Activated CD8-positive, alpha-beta memory T cell treated with anti-CD3 and anti-CD28 coated beads, Interleukin-2, amount 50 U/mL, for 1 hour (primary cell): ENCODE measurements around the gene DDR2.

Experiments
- DNase-seq: peaks from one replicate; pipeline ENCODE4 v3.0.0-alpha.2; 2020; ENCODE audit errors: extremely low read depth

DDR2 gene

GRCh38 chr1:162629651-162630050, 2.6 kb upstream of the DDR2 start:
- no peak for DNase-seq

- no peak for DNase-seq
These were observed 595 bp upstream of the DDR2 start for GRCh38 chr1:162631546-162632191.

- DNase-seq, result no peak
These were observed 425 bp downstream of the DDR2 start for GRCh38 chr1:162632698-162633080.

- DNase-seq, result no peak
These were observed 958 bp downstream of the DDR2 start for GRCh38 chr1:162633081-162633762.

GRCh38 chr1:162635418-162635817, 3.2 kb downstream of the DDR2 start:
- no peak for DNase-seq

- DNase-seq, result no peak
These were observed 7.5 kb downstream of the DDR2 start for GRCh38 chr1:162639718-162640117.

- DNase-seq, result no peak
These were observed 8.8 kb downstream of the DDR2 start for GRCh38 chr1:162641114-162641513.

GRCh38 chr1:162644986-162645314, 12.7 kb downstream of the DDR2 start:
- no peak for DNase-seq

- DNase-seq, result no peak
These were observed 13.4 kb downstream of the DDR2 start for GRCh38 chr1:162645666-162646065.

- DNase-seq, result no peak
These were observed 17.3 kb downstream of the DDR2 start for GRCh38 chr1:162649583-162649982.

- no peak for DNase-seq
These were observed 22.8 kb downstream of the DDR2 start for GRCh38 chr1:162654915-162655620.

- DNase-seq, result no peak
These were observed 24.0 kb downstream of the DDR2 start for GRCh38 chr1:162656266-162656665.

GRCh38 chr1:162660574-162660973, 28.3 kb downstream of the DDR2 start:
- DNase-seq, result no peak

GRCh38 chr1:162661336-162661735, 29.1 kb downstream of the DDR2 start:
- no peak for DNase-seq

- no peak for DNase-seq
These were observed 29.7 kb downstream of the DDR2 start for GRCh38 chr1:162662013-162662412.

GRCh38 chr1:162663086-162663485, 30.8 kb downstream of the DDR2 start:
- DNase-seq, result no peak

- DNase-seq, result no peak
These were observed 31.4 kb downstream of the DDR2 start for GRCh38 chr1:162663589-162664106.

GRCh38 chr1:162666006-162666645, 33.9 kb downstream of the DDR2 start:
- no peak for DNase-seq

GRCh38 chr1:162667381-162668080, 35.3 kb downstream of the DDR2 start:
- DNase-seq, result no peak

GRCh38 chr1:162670928-162671663, 38.8 kb downstream of the DDR2 start:
- DNase-seq, result no peak
